Left ventricle myocardium inferior (tissue), 1 donor: ENCODE results near the gene CD48. TPM values are rescaled to one million over a fixed set of nuclear protein-coding genes. Genes with fewer than 3 reads are reported as not detected.
A peak's percentile ranks its signal among the peaks of the same experiment; 100 is the strongest.

ENCODE experiments used
- DNase-seq: peaks from one replicate; pipeline ENCODE4 v3.0.0-alpha.2; 2020
- H3K27ac ChIP-seq: fragments of 200-600 bp; replicated peaks from 2 replicates; pipeline ENCODE4 v1.8.0; 2021
- H3K27me3 ChIP-seq: fragments of 200-600 bp; 2 replicates; pipeline ENCODE4 v1.8.0; 2021; ENCODE audit warnings: low read depth
- H3K36me3 ChIP-seq: fragments of 200-600 bp; 2 replicates; pipeline ENCODE4 v1.8.0; 2021
- H3K4me1 ChIP-seq: fragments of 200-600 bp; 2 replicates; pipeline ENCODE4 v1.8.0; 2021
- H3K4me3 ChIP-seq: fragments of 200-600 bp; 2 replicates; pipeline ENCODE4 v1.8.0; 2021; ENCODE audit warnings: mild to moderate bottlenecking, moderate library complexity
- H3K9me3 ChIP-seq: fragments of 200-600 bp; replicated peaks from 2 replicates; pipeline ENCODE4 v1.8.0; 2021
- CTCF ChIP-seq: fragments of 200-600 bp; IDR thresholded peaks from 2 replicates; pipeline ENCODE4 v1.8.0; 2021; ENCODE audit warnings: antibody characterized with exemption, mild to moderate bottlenecking, borderline replicate concordance
- intact Hi-C: fragments of 100-400 bp; cut with micrococcal nuclease; formaldehyde crosslinking; loops from one replicate; pipeline ENCODE4 v1.11.0; 2022
- total RNA-seq: library from RNA; stranded (reverse); fragmentation: NEBNext Ultra II Directional; extraction: Animal tissue kit (Norgen Biotek cat#: 25700); gene quantifications from one replicate; pipeline ENCODE4 v1.2.1, GENCODE V29; 2021
- donor health status: DM: no; HTN: yes; CAD: no; lungs with severe emphysema.

CD48 gene
- total RNA-seq, 1 donor from 2014 or later: 1.3 TPM

GRCh38 chr1:160711276-160711601 is 383 bp downstream of the CD48 start:
- Histone ChIP-seq H3K4me3 (peak overlapping the region; percentile 32), H3K27me3 (peaks cover 49% of the 10 kb centered on the region), H3K4me1 (no peaks in the 10 kb centered on the region), H3K36me3 (no peaks in the 10 kb centered on the region), H3K27ac (no peak overlapping the region), H3K9me3 (no peaks in the 10 kb centered on the region)
- TF ChIP-seq CTCF: no peak
- intact Hi-C loops: no loop called here
- DNase-seq: no peak

- H3K4me1 ChIP-seq: no peaks in the 10 kb centered on the region
- intact Hi-C loops: no loop called here
- peaks cover 49% of the 10 kb centered on the region for H3K27me3 ChIP-seq
- no peak for TF ChIP-seq CTCF
- no peaks in the 10 kb centered on the region for H3K9me3 ChIP-seq
- DNase-seq: no peak
- no peak overlapping the region for H3K27ac ChIP-seq
- H3K36me3 ChIP-seq: no peaks in the 10 kb centered on the region
- H3K4me3 ChIP-seq: no peak overlapping the region
Observed at GRCh38 chr1:160710517-160711252, 937 bp downstream of the CD48 start.

- Histone ChIP-seq H3K4me1 (no peaks in the 10 kb centered on the region), H3K27me3 (peaks cover 51% of the 10 kb centered on the region), H3K36me3 (no peaks in the 10 kb centered on the region), H3K27ac (no peak overlapping the region), H3K9me3 (no peaks in the 10 kb centered on the region), H3K4me3 (no peak overlapping the region)
- no peak for TF ChIP-seq CTCF
- intact Hi-C loops: no loop called here
- no peak for DNase-seq
Observed at GRCh38 chr1:160709715-160710114, 1.9 kb downstream of the CD48 start.

- H3K4me3 ChIP-seq: no peak overlapping the region
- no peak overlapping the region for H3K27ac ChIP-seq
- peaks cover 52% of the 10 kb centered on the region for H3K27me3 ChIP-seq
- no peaks in the 10 kb centered on the region for H3K9me3 ChIP-seq
- no peaks in the 10 kb centered on the region for H3K36me3 ChIP-seq
- no peak for DNase-seq
- H3K4me1 ChIP-seq: no peaks in the 10 kb centered on the region
- no peak for TF ChIP-seq CTCF
- intact Hi-C loops: no loop called here
Observed at GRCh38 chr1:160708801-160709200, 2.8 kb downstream of the CD48 start.

GRCh38 chr1:160708118-160708517 is 3.5 kb downstream of the CD48 start:
- H3K4me1 ChIP-seq: no peaks in the 10 kb centered on the region
- TF ChIP-seq CTCF: no peak
- no peaks in the 10 kb centered on the region for H3K36me3 ChIP-seq
- no peaks in the 10 kb centered on the region for H3K9me3 ChIP-seq
- H3K27ac ChIP-seq: peak overlapping the region; percentile 33
- no peak overlapping the region for H3K4me3 ChIP-seq
- H3K27me3 ChIP-seq: peaks cover 56% of the 10 kb centered on the region
- no peak for DNase-seq
- intact Hi-C loops: no loop called here
